GM15510 (cell line): Measurements from ENCODE around the gene TCN2.

Source experiments
- POLR2A ChIP-seq: IDR thresholded peaks from 3 replicates; pipeline ENCODE4 v1.6.1; 2011; ENCODE audit warnings: borderline replicate concordance; ENCODE audit not compliant: insufficient read length; ENCODE audit errors: extremely low read depth

Gene TCN2

DNA sequence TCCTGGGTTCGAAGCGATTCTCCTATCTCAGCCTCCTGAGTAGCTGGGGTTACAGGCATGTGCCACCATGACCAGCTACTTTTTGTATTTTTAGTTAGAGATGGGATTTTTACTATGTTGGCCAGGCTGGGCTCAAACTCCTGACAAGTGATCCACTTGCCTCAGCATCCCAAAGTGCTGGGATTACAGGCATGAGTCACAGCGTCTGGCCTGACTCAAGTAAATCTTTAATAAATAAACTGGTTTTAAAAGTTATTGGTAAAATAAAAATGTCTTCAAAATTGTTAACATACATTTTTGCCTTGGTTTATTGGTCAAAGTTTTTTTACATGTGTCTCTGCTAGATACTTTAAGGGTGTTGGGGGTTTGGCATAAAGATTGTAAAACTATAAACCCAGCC lies 8.0 kb upstream of the TCN2 start:
- no peak for TF ChIP-seq POLR2A

DNA sequence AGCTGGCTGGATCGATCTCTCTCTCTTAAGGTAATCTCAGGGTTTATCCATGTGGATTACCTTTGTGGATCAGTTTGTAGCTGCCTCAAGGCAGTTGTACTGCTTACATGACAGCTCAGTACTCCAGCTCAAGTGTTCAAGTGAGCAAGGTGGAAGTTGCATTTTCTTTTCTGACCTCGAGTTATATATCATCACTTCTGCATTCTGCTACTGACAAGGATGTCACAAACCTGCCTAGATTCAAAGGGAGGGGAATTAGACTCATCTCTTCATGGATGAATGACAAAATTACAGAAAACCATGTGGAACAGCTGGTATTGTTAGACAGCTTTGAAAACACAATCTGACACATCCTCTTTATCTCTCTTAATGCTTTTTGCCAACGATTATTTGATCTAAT lies 6.1 kb upstream of the TCN2 start:
- no peak for TF ChIP-seq POLR2A

DNA sequence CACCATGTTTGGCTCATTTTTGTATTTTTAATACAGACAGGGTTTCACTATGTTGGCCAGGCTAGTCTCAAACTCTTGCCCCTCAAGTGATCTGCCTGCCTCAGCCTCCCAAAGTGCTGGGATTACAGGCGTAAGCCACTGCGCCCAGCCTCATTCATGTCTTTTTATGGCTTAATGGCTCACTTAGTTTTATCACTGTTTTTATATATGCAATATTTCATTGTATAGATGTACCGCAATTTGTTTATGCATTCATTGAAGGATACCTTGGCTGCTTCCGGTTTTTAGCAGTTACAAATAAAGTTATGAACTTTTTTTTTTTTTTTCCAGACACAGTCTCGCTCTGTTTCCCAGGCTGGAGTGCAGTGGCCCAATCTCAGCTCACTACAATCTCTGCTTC lies 5.5 kb upstream of the TCN2 start:
- no peak for TF ChIP-seq POLR2A

DNA sequence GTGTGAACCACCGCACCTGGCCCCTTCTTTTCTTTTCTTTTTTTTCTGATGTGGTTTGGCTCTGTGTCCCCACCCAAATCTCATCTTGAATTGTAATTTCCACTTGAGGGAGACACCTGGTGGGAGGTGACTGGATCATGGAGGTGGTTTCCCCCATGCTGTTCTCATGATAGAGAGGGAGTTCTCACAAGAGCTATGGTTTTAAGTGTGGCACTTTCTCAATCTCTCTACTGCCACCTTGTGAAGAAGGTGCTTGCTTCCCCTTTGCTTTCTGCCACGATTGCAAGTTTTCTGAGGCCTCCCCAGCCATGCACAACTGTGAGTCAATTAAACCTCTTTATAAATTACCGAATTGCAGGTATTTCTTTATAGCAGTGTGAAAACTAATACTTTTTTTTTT lies 4.9 kb upstream of the TCN2 start:
- no peak for TF ChIP-seq POLR2A

DNA sequence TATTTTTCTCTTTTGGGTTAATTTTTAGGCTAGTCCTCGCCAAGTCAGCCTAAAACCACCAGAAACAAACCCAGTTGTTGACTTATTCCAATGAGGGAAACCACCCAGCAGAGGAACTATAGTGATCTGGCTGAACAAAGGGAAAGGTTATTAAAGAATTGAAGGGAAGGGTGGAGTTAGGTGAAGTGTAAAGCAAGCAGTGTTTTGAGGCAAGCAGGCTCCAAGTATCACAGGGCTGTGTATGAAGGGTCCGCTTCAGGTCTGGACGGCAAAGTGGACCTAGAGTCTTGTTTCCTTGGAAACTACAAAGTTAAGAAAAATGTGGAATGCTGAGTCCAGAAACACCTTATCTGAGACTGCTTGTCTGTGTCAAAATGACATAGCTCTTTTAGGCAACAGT lies 3.2 kb upstream of the TCN2 start:
- TF ChIP-seq POLR2A: no peak

DNA sequence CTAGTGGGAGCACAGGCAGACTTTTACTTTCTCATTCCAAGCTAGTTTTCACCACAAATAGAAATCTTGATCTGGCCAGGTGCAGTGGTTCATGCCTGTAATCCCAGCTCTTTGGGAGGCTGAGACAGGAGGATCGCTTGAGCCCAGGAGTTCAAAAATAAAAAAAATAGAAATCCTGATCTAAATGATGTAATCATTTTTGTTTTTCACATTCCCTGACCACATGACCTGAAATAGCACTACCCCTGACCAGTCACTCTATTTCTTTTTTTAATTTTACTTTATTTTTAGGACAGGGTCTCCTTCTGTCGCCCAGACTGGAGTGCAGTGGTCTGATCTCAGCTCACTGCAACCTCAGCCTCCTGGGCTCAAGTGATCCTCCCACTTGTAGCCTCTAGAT lies 2.3 kb upstream of the TCN2 start:
- TF ChIP-seq POLR2A: no peak

DNA sequence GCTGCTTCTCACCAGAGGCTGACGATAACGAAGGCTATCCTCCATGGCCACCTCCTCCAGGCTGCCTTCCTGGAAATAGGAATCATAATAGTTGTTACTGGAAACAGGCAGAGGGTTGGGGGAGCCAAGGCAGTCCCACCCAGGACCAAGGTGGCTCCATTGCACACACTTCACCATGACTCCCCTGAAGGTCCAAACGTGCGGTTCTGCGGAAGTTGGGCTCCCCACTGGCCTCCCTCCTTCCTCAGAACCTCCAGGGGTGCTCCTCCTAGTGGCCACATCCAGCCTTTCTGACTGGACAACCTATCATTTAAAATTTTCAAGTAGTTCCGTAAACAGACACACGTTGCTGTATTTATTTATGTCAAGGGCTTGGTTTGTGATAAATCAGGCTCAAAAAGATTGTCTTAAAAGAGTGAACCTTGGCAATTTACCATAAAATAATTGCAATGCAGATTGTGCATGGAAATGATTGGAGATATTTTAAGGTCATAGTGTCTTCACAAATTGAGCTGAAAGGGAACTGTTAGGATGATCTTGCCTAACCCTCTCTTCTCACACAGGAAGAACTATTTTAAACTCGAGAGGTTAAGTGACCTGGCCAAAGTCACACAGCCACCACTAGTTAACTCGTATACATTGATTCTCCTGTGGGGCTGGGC lies 1.4 kb upstream of the TCN2 start:
- TF ChIP-seq POLR2A: no peak

DNA sequence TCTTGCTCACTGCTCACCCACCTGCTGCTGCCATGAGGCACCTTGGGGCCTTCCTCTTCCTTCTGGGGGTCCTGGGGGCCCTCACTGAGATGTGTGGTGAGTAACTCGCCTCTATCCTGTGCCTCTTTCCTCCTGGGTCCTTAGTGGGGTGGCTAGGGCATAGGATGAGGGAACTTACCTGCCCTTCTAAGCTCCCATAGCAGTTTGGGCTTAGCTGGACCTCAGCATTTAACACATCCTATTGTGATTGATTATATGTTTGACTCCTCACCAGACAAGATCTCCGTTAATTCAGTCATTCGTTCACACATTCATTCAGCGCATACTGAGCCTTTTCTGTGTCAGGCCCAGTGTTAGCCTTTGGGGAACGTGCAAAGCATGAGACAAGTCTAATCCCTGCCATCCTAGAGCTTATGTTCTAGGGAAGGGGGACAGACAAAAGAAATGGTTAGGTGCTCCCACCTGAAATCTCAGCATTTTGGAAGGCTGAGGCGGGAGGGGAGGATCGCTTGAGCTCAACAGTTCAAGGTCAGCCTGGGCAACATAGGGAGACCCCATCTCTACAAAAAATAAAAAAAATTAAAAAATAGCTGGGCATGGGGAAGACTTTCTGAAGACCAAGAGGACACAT lies 441 bp downstream of the TCN2 start:
- no peak for TF ChIP-seq POLR2A

DNA sequence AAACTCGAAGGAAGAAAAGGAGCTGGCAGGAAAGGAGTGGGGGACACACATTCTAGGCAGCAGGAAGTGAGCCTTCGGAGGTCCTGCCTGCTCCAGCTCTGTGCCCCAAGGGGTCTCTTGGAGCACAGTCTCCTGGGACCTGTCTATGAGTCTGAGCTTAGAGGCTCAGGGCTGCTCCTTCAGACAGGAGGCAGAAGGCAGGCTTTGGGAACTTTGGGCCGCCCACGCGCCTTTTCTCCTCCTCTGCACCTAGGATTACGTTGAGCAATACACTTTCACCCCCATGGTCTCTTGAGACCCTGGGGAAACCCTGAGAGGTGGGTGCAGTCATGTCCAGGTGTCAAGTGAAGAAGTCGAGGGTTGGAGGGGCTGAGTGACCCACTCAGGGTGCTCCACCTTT lies 965 bp downstream of the TCN2 start:
- TF ChIP-seq POLR2A: no peak

DNA sequence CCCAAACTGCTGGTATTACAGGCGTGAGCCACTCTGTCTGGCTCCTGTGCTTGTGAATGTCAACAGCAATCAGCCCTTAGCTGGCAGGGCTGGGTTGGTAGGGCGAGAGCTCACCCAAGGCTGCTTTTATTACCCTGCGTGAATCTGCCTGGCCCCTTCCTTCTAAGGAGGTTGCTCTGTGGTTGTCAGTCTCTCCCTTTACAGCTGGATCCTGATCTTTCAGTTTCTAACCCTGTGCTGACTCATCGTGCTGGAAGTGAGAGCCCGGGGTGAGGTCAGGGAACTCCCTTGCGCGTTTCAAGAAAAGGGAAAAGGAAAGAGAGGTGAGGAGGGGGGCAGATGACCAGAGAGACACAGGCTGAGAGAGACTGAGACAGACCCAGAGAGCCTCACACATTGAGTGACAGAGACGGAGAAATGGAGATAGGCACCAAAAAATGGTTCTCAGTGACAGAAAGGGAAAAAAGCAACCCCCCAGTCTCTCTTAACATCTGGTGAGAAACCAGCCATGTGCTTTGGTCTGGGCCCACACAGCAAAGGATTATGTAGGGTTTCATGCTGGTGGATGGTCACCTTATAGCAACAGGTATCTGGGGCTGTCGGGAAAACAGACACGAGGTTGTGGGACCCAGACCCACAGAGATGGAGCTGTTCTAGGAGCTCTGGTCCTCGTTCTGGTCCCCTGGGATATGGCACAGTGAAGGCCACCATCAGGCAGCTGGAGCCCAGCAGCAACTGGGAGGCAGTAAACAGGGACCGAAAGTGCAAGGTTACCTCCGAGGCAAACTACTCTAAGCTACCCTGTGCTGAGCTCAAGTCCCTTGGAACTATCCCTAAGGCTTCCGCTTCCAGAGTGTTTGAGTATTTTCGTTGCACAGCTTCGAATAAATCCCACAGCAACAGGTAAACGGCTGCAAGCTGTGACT lies 2.5 kb downstream of the TCN2 start:
- TF ChIP-seq POLR2A: no peak

DNA sequence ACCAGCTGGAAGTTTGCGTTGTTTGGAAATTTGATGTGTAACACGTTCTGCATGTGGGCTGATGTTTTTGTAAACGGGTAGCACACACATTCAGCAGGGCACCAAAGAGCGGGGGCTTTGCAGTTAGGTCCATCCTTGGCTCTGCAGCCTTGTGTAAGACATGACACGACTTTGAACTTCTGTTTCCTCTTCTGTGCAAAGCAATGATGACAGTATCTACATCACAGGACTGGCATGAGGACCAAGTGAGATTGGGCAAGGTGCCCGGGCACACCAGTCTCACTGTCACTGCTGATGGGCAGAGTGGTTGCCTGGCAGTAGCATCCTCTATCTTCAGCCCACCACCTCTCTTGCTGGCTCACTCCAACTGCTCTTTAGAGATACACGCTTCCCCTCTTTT lies 3.3 kb downstream of the TCN2 start:
- TF ChIP-seq POLR2A: no peak

DNA sequence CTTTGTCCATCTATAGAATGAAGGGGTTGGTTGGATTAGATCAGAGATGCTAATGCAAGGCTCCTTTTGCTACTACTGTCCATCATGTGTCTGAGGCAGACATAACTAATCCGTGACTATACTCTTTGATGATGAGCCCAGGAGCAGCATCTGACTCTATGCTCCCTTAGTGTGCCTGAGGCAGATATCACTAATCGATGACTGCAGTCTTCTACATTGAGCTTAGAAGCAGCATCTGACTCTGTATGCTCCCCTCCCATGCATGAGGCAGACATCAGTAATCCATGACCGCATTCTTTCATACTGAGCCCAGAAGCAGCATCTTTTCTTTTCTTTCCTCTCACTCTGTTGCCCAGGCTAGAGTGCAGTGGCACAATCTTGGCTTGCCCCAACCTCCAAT lies 4.2 kb downstream of the TCN2 start:
- no peak for TF ChIP-seq POLR2A

DNA sequence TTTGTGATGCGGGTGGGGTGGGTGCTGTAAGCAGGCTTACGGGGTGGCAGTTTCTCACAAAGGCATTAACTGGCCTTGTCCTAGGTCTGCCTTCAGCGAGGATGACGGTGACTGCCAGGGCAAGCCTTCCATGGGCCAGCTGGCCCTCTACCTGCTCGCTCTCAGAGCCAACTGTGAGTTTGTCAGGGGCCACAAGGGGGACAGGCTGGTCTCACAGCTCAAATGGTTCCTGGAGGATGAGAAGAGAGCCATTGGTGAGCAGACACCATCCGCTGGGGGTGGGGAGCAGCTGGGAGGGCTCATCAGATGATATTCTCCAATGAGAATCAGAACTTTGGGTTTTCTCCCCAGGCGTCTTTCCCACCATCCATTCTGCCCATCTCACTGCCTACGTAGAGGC lies 5.8 kb downstream of the TCN2 start:
- TF ChIP-seq POLR2A: no peak

DNA sequence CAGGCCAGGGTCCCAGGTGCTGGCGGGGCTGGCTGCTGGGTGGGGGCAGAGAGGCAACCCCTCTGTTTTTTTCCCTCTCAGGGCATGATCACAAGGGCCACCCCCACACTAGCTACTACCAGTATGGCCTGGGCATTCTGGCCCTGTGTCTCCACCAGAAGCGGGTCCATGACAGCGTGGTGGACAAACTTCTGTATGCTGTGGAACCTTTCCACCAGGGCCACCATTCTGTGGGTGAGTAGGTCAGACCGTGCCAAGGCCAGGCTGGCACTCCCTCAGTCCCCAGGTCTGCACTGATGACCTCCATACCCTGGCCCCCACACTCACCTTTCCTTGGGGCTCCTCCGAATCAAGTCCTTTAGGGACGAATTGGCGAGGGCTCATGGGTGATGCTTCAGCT lies 7.3 kb downstream of the TCN2 start:
- no peak for TF ChIP-seq POLR2A

DNA sequence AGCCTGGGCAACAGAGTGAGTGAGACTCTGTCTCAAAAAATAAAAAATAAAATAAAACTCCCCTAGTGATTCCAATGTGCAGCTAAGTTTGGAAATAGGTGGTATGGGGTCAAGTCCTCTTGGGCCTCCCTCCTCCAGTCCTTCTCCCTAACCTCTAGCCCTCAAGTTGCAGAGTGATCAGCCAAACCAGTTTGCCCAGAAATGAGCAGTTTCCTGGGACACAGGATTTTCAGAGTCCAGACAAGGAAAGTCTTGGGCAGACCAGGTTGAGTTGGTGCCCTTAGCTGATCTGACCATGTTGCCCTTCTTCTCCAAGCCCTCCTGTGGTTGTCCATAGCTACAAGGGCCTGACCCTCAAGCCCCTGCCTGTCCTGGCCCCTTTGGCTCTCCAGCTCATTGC lies 7.9 kb downstream of the TCN2 start:
- TF ChIP-seq POLR2A: no peak

DNA sequence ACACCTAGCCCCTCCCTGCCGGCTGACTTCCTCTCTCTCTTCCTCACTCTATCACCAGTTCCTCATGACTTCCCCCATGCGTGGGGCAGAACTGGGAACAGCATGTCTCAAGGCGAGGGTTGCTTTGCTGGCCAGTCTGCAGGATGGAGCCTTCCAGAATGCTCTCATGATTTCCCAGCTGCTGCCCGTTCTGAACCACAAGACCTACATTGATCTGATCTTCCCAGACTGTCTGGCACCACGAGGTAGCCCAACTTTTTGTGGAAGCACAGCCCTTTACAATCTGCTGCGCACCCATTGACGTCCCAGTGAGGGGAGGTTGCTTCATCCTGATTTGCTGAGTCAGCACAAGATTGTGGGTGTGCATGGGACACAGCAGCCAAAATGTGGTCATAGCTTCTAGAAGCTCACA lies 8.6 kb downstream of the TCN2 start:
- no peak for TF ChIP-seq POLR2A

DNA sequence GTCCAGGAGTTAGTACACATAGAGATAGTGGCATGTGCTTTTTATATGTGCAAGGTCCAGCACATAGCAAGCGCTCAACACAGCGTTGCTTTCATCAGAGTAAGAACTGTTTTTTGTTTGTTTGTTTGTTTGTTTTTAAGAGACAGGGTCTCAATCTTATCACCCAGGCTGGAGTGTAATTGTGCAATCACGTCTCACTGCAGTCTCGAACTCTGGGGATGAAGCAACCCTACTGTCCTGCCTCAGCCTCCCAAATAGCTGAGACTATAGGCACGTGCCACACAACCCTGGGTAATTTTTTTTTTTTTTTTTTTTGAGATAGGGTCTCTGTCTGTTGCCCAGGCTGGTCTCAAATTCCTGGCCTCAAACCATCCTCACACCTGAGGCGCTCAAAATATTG lies 10.8 kb downstream of the TCN2 start:
- no peak for TF ChIP-seq POLR2A

DNA sequence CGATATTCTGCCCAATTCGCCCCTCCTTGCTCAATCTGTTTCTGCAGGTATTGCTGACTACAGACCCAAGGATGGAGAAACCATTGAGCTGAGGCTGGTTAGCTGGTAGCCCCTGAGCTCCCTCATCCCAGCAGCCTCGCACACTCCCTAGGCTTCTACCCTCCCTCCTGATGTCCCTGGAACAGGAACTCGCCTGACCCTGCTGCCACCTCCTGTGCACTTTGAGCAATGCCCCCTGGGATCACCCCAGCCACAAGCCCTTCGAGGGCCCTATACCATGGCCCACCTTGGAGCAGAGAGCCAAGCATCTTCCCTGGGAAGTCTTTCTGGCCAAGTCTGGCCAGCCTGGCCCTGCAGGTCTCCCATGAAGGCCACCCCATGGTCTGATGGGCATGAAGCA lies 19.4 kb downstream of the TCN2 start:
- TF ChIP-seq POLR2A: no peak
